Liver (tissue), 3 donors: ENCODE measurements around the gene CALM3.

Experiments used
- EGR1 ChIP-seq, 2 donors: IDR thresholded peaks; 2 replicates each; pipeline ENCODE4 v1.6.1; 2016 to 2018; ENCODE audit warnings: antibody characterized with exemption in 2 of 2, low read depth in 2 of 2
- GABPA ChIP-seq, 2 donors: IDR thresholded peaks in 1 of 2; conservative IDR thresholded peaks in 1 of 2; 2 replicates each; pipeline ENCODE4 v1.6.1; 2016; ENCODE audit warnings: antibody characterized with exemption in 2 of 2, mild to moderate bottlenecking in 1 of 2, moderate library complexity in 1 of 2
- HNF4A ChIP-seq, 2 donors: conservative IDR thresholded peaks; 2 replicates each; pipeline ENCODE4 v1.6.1; 2016; ENCODE audit warnings: antibody characterized with exemption in 2 of 2, mild to moderate bottlenecking in 2 of 2
- HNF4G ChIP-seq: IDR thresholded peaks from 2 replicates; pipeline ENCODE4 v1.6.1; 2016; ENCODE audit warnings: antibody characterized with exemption
- JUND ChIP-seq, 2 donors: IDR thresholded peaks; 2 replicates each; pipeline ENCODE4 v1.6.1; 2016; ENCODE audit warnings: antibody characterized with exemption in 2 of 2
- RAD21 ChIP-seq, 2 donors: IDR thresholded peaks; 2 replicates each; pipeline ENCODE4 v1.6.1; 2016; ENCODE audit warnings: antibody characterized with exemption in 2 of 2, mild to moderate bottlenecking in 2 of 2
- SP1 ChIP-seq: IDR thresholded peaks from 2 replicates; pipeline ENCODE4 v1.6.1; 2018; ENCODE audit warnings: antibody characterized with exemption, mild to moderate bottlenecking
- TAF1 ChIP-seq: conservative IDR thresholded peaks from 2 replicates; pipeline ENCODE4 v1.6.1; 2016; ENCODE audit warnings: antibody characterized with exemption, mild to moderate bottlenecking
- YY1 ChIP-seq: IDR thresholded peaks from 2 replicates; pipeline ENCODE4 v1.6.1; 2016; ENCODE audit warnings: antibody characterized with exemption, mild to moderate bottlenecking
- TF ChIP-seq, protein P1 (sequence below): fragments of 150-350 bp; IDR thresholded peaks from 2 replicates; pipeline ENCODE4 v1.5.1; 2017; ENCODE audit warnings: improper control_type of control experiment, low read depth, low read length; ENCODE audit not compliant: missing input control
- TF ChIP-seq, protein P2 (sequence below): IDR thresholded peaks from 2 replicates; pipeline ENCODE4 v1.6.1; 2016; ENCODE audit warnings: antibody characterized with exemption
- TF ChIP-seq, protein P3 (sequence below): IDR thresholded peaks from 2 replicates; pipeline ENCODE4 v1.6.1; 2016; ENCODE audit warnings: antibody characterized with exemption
- TF ChIP-seq, protein P4 (sequence below): IDR thresholded peaks from 2 replicates; pipeline ENCODE4 v1.6.1; 2016; ENCODE audit warnings: antibody characterized with exemption, mild to moderate bottlenecking
- TF ChIP-seq, protein P5 (sequence below): IDR thresholded peaks from 2 replicates; pipeline ENCODE4 v1.6.1; 2016; ENCODE audit warnings: antibody characterized with exemption
- donor health status: healthy.
- donor health status: healthy.

DNA sequence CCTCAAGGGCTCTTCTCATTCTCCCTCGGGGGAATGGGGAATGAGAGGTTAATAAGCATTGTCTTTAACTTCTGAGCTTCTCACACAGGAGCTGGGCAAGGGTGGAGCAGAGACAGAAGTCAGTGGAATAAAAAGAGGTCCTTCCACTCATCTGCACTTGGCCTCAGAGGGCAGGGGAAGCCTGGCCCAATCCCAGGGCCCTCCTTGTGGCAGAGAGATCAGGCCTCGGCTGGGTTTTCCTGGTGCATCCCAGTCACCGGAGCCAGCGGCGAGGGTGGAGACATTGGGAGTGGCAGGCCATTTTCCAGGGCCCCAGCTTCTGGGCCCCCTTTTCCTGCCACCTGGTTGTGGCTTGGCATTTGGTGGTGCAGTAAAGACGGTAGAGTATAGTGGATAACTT lies 10.6 kb downstream of the CALM3 start:
- TF ChIP-seq, protein P1, sequence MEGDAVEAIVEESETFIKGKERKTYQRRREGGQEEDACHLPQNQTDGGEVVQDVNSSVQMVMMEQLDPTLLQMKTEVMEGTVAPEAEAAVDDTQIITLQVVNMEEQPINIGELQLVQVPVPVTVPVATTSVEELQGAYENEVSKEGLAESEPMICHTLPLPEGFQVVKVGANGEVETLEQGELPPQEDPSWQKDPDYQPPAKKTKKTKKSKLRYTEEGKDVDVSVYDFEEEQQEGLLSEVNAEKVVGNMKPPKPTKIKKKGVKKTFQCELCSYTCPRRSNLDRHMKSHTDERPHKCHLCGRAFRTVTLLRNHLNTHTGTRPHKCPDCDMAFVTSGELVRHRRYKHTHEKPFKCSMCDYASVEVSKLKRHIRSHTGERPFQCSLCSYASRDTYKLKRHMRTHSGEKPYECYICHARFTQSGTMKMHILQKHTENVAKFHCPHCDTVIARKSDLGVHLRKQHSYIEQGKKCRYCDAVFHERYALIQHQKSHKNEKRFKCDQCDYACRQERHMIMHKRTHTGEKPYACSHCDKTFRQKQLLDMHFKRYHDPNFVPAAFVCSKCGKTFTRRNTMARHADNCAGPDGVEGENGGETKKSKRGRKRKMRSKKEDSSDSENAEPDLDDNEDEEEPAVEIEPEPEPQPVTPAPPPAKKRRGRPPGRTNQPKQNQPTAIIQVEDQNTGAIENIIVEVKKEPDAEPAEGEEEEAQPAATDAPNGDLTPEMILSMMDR = no peak
- TF ChIP-seq, protein P2, sequence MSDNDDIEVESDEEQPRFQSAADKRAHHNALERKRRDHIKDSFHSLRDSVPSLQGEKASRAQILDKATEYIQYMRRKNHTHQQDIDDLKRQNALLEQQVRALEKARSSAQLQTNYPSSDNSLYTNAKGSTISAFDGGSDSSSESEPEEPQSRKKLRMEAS = no peak
- TF ChIP-seq GABPA (IDR thresholded peaks at IDR 0.05 in 1 of 2, conservative IDR thresholded peaks at IDR 0.05 in 1 of 2) = no peak
- no peak for TF ChIP-seq JUND (IDR thresholded peaks at IDR 0.05)
- no peak for TF ChIP-seq TAF1
- TF ChIP-seq, protein P3, sequence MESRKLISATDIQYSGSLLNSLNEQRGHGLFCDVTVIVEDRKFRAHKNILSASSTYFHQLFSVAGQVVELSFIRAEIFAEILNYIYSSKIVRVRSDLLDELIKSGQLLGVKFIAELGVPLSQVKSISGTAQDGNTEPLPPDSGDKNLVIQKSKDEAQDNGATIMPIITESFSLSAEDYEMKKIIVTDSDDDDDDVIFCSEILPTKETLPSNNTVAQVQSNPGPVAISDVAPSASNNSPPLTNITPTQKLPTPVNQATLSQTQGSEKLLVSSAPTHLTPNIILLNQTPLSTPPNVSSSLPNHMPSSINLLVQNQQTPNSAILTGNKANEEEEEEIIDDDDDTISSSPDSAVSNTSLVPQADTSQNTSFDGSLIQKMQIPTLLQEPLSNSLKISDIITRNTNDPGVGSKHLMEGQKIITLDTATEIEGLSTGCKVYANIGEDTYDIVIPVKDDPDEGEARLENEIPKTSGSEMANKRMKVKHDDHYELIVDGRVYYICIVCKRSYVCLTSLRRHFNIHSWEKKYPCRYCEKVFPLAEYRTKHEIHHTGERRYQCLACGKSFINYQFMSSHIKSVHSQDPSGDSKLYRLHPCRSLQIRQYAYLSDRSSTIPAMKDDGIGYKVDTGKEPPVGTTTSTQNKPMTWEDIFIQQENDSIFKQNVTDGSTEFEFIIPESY = no peak
- no peak for TF ChIP-seq YY1
- no peak for TF ChIP-seq SP1
- TF ChIP-seq EGR1 (IDR thresholded peaks at IDR 0.05; ENCODE audit: low read depth in 2 of 2) = no peak
- TF ChIP-seq, protein P4, sequence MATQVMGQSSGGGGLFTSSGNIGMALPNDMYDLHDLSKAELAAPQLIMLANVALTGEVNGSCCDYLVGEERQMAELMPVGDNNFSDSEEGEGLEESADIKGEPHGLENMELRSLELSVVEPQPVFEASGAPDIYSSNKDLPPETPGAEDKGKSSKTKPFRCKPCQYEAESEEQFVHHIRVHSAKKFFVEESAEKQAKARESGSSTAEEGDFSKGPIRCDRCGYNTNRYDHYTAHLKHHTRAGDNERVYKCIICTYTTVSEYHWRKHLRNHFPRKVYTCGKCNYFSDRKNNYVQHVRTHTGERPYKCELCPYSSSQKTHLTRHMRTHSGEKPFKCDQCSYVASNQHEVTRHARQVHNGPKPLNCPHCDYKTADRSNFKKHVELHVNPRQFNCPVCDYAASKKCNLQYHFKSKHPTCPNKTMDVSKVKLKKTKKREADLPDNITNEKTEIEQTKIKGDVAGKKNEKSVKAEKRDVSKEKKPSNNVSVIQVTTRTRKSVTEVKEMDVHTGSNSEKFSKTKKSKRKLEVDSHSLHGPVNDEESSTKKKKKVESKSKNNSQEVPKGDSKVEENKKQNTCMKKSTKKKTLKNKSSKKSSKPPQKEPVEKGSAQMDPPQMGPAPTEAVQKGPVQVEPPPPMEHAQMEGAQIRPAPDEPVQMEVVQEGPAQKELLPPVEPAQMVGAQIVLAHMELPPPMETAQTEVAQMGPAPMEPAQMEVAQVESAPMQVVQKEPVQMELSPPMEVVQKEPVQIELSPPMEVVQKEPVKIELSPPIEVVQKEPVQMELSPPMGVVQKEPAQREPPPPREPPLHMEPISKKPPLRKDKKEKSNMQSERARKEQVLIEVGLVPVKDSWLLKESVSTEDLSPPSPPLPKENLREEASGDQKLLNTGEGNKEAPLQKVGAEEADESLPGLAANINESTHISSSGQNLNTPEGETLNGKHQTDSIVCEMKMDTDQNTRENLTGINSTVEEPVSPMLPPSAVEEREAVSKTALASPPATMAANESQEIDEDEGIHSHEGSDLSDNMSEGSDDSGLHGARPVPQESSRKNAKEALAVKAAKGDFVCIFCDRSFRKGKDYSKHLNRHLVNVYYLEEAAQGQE = no peak
- no peak for TF ChIP-seq RAD21 (IDR thresholded peaks at IDR 0.05)
- no peak for TF ChIP-seq HNF4A (conservative IDR thresholded peaks at IDR 0.05)
- TF ChIP-seq HNF4G = no peak
- TF ChIP-seq, protein P5, sequence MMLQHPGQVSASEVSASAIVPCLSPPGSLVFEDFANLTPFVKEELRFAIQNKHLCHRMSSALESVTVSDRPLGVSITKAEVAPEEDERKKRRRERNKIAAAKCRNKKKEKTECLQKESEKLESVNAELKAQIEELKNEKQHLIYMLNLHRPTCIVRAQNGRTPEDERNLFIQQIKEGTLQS = no peak
